Measurements from ENCODE around the gene TPM2.
A peak's percentile ranks its signal among the peaks of the same experiment; 100 is the strongest.

DNA sequence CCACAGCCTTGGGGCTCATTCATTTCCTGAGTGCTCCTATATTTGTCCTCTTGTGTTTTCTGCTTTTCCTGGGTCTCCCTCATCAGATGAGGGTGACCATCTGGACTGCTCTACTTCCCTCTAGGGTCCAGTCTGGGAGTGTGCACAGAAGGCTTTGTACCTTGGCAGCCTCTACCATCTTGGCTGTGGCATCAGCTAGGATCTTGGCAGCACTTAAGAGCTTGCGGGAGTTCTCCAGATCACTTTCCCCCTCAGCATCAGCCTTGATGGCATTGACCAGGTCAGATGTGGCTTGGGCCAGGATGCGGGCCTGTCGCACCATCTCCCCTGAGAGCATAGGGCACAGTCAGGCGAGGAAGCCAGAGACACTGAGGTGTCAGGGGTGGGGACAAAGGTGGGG, 26.5 kb upstream of the TPM2 start:
- TF ChIP-seq, protein P1, sequence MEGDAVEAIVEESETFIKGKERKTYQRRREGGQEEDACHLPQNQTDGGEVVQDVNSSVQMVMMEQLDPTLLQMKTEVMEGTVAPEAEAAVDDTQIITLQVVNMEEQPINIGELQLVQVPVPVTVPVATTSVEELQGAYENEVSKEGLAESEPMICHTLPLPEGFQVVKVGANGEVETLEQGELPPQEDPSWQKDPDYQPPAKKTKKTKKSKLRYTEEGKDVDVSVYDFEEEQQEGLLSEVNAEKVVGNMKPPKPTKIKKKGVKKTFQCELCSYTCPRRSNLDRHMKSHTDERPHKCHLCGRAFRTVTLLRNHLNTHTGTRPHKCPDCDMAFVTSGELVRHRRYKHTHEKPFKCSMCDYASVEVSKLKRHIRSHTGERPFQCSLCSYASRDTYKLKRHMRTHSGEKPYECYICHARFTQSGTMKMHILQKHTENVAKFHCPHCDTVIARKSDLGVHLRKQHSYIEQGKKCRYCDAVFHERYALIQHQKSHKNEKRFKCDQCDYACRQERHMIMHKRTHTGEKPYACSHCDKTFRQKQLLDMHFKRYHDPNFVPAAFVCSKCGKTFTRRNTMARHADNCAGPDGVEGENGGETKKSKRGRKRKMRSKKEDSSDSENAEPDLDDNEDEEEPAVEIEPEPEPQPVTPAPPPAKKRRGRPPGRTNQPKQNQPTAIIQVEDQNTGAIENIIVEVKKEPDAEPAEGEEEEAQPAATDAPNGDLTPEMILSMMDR (IDR thresholded peaks at IDR 0.05), result peak in 3 of 4 experiments; percentile 40 to 74 (median 52)
- TF ChIP-seq EP300 (IDR thresholded peaks at IDR 0.05) (no peak), POLR2A (IDR thresholded peaks at IDR 0.05) (no peak), POLR2AphosphoS5 (IDR thresholded peaks at IDR 0.05) (peak; percentile 77)

Measured in gastroesophageal sphincter (tissue), 3 donors.